ENCODE measurements around the gene HDAC5.

HDAC5 gene

GRCh38 chr17:44087319-44087718 is 36.1 kb downstream of the HDAC5 start:
- Histone ChIP-seq H3K4me3 (ENCODE audit: low read depth, low read length) (no peak overlapping the region), H3K9me3 (ENCODE audit: severe bottlenecking) (no peaks in the 10 kb centered on the region), H3K27me3 (ENCODE audit: insufficient read depth, low read depth, severe bottlenecking) (no peaks in the 10 kb centered on the region), H3K36me3 (peaks cover 92% of the 10 kb centered on the region), H3K27ac (peak overlapping the region; percentile 56)
- TF ChIP-seq CTCF (IDR thresholded peaks at IDR 0.05; ENCODE audit: low read depth, low read length) = no peak
- no peak for DNase-seq

DNA sequence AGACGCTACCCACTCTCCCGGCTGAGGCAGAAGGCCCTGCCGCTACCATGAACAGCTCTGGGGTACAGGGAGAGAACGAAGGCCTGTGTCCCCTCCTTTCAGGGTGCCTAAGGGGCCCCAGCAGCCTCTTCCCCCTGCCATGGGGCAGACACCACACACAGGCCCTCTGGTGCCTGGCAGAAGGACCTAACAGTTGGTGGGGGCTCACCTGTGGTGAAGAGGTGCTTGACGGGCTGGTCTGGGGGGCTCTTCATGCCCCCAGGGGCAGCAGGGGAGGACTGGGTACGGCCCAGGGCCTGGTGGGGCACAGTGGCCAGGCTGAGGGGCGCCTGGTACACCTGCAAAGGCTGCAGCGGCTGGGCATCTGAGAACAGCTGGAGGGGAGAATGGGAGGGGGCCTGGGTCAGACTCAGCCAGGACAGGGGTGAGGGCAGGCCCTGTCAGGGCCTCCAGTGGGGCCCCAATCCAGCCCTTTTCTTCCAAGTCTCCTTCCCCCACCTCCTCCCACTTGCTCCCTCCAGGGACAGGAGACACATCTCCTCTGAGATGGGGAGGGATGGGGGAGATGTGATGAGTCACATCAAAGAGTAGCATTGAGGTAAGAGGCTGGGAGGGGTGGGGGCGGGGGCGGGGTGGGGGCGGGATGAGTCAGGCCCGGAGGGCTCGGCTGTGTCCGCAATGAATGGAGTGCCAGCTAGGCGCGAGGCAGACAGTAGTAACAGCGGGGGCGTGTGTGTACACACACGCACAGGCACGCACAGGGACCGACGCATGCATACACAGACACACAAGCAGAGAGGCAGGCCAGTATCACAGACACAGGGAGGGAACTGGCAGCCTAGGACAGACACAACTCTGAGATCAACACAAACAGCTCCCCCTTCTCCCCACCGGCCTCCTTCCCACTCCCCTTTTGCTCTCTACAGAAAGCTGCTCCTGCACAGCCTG is 36.8 kb downstream of the HDAC5 start:
- H3K27ac ChIP-seq = peak overlapping the region; percentile 56
- peaks cover 92% of the 10 kb centered on the region for H3K36me3 ChIP-seq
- H3K4me3 ChIP-seq (ENCODE audit: low read depth, low read length) = no peak overlapping the region

GRCh38 chr17:44085908-44086307 is 37.5 kb downstream of the HDAC5 start:
- Histone ChIP-seq H3K27ac (peak overlapping the region; percentile 49), H3K27me3 (ENCODE audit: insufficient read depth, low read depth, severe bottlenecking) (no peaks in the 10 kb centered on the region), H3K9me3 (ENCODE audit: severe bottlenecking) (no peaks in the 10 kb centered on the region), H3K4me3 (ENCODE audit: low read depth, low read length) (no peak overlapping the region), H3K36me3 (peaks cover 91% of the 10 kb centered on the region)
- DNase-seq = no peak
- no peak for TF ChIP-seq CTCF (IDR thresholded peaks at IDR 0.05; ENCODE audit: low read depth, low read length)

More for the DNA sequence above, 36.8 kb downstream of the HDAC5 start:
- H3K27me3 ChIP-seq (ENCODE audit: insufficient read depth, low read depth, severe bottlenecking) = no peaks in the 10 kb centered on the region
- H3K9me3 ChIP-seq (ENCODE audit: severe bottlenecking) = no peaks in the 10 kb centered on the region
- TF ChIP-seq CTCF (IDR thresholded peaks at IDR 0.05; ENCODE audit: low read depth, low read length) = no peak
- peak; percentile 53 for DNase-seq

DNA sequence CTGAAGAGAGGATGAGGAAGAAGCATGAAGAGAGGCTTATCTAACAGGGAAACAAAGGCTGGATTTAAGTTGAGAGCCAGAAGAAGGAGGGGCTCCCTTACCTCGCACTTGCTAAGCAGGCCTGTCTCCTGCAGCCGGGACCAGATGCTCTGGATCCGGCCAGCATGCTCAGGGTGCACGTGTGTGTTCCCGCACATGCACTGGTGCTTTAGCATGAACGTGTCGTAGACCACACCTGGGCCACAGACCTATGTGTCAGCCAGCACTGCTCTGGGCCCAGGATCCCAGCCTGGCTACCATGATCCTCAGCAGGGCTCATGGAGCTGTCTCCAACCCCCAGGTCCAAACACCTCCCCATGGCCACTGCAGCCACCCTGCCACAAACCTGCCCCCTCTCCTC is 38.5 kb downstream of the HDAC5 start:
- Histone ChIP-seq H3K27ac (peak overlapping the region; percentile 49), H3K4me3 (ENCODE audit: low read depth, low read length) (no peak overlapping the region), H3K36me3 (peaks cover 91% of the 10 kb centered on the region), H3K27me3 (ENCODE audit: insufficient read depth, low read depth, severe bottlenecking) (no peaks in the 10 kb centered on the region), H3K9me3 (ENCODE audit: severe bottlenecking) (no peaks in the 10 kb centered on the region)
- TF ChIP-seq CTCF (IDR thresholded peaks at IDR 0.05; ENCODE audit: low read depth, low read length) = no peak
- no peak for DNase-seq

- Histone ChIP-seq H3K27me3 (ENCODE audit: insufficient read depth, low read depth, severe bottlenecking) (no peaks in the 10 kb centered on the region), H3K4me3 (ENCODE audit: low read depth, low read length) (no peak overlapping the region), H3K9me3 (ENCODE audit: severe bottlenecking) (no peaks in the 10 kb centered on the region), H3K36me3 (peaks cover 92% of the 10 kb centered on the region), H3K27ac (peak overlapping the region; percentile 49)
- peak; percentile 71 for TF ChIP-seq CTCF (IDR thresholded peaks at IDR 0.05; ENCODE audit: low read depth, low read length)
- DNase-seq = peak; percentile 73
Measured at GRCh38 chr17:44084131-44084538, 39.3 kb downstream of the HDAC5 start.

Measured in WERI-Rb-1 (cell line).